Endothelial cell of umbilical vein (primary cell): Measurements from ENCODE around the gene CCNDBP1.

Source experiments
- CTCF ChIP-seq, 2 donors: IDR thresholded peaks; 1 replicate in 1 of 2; 2 replicates in 1 of 2; pipeline ENCODE4 v1.5.1; 2011; ENCODE audit warnings: low read length in 2 of 2, mild to moderate bottlenecking in 2 of 2, moderate library complexity in 2 of 2, control low read depth in 1 of 2, inconsistent platforms in 1 of 2, low read depth in 1 of 2; ENCODE audit not compliant: insufficient read depth in 1 of 2; ENCODE audit errors: extremely low read depth in 1 of 2
- EZH2 ChIP-seq: IDR thresholded peaks from 2 replicates; pipeline ENCODE4 v1.6.1; 2012; ENCODE audit warnings: borderline replicate concordance, low read depth, mild to moderate bottlenecking, moderate library complexity, low read length, inconsistent platforms; ENCODE audit not compliant: severe bottlenecking
- GATA2 ChIP-seq: IDR thresholded peaks from 2 replicates; pipeline ENCODE4 v1.7.0; 2011; ENCODE audit warnings: low read depth, mild to moderate bottlenecking, moderate library complexity, mixed read lengths, low read length; ENCODE audit not compliant: insufficient read length, insufficient read depth
- JUN ChIP-seq: IDR thresholded peaks from 2 replicates; pipeline ENCODE4 v1.6.1; 2011; ENCODE audit warnings: borderline replicate concordance, low read depth; ENCODE audit not compliant: insufficient read length, insufficient read depth
- MYC ChIP-seq: IDR thresholded peaks from one replicate; pipeline ENCODE4 v1.6.1; 2011; ENCODE audit warnings: mild to moderate bottlenecking, low read depth, low read length
- POLR2A ChIP-seq: IDR thresholded peaks from 2 replicates; pipeline ENCODE4 v1.6.1; 2012; ENCODE audit warnings: low read depth, mild to moderate bottlenecking, control low read depth, low read length
- POLR2AphosphoS5 ChIP-seq: IDR thresholded peaks from 2 replicates; pipeline ENCODE4 v1.6.1; 2012; ENCODE audit warnings: low read depth, mild to moderate bottlenecking, control low read depth, low read length, moderate library complexity; ENCODE audit not compliant: insufficient read depth
- TF ChIP-seq, protein P1 (sequence below): IDR thresholded peaks from 2 replicates; pipeline ENCODE4 v1.6.1; 2011; ENCODE audit not compliant: insufficient read depth, insufficient read length

- TF ChIP-seq CTCF (IDR thresholded peaks at IDR 0.05; ENCODE audit: extremely low read depth in 1 of 2, insufficient read depth in 1 of 2, low read depth in 1 of 2, low read length in 2 of 2) (no peak), JUN (no peak), POLR2AphosphoS5 (no peak), EZH2 (no peak), GATA2 (no peak), POLR2A (no peak), MYC (no peak)
- TF ChIP-seq, protein P1, sequence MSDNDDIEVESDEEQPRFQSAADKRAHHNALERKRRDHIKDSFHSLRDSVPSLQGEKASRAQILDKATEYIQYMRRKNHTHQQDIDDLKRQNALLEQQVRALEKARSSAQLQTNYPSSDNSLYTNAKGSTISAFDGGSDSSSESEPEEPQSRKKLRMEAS = no peak
Observed at GRCh38 chr15:43189296-43189695, 4.1 kb downstream of the CCNDBP1 start.
